Adipose tissue (tissue), 3 donors: ENCODE results near the gene TLK2. TPM values are rescaled to one million over a fixed set of nuclear protein-coding genes. Genes with fewer than 3 reads are reported as not detected.
A peak's percentile ranks its signal among the peaks of the same experiment; 100 is the strongest.
"Not testable (repeated sequence)": the region's sequence is repeated elsewhere in the genome, so short reads cannot be mapped to it uniquely, and the experiment has no call there.

ENCODE experiments used
- H3K27ac ChIP-seq: one replicate; pipeline ENCODE4 v1.5.1; 2013; ENCODE audit warnings: low read depth, low read length
- WGBS, 3 donors: extraction: QIAGEN DNeasy Blood & Tissue Kit; methylation state at CpG; one replicate each; pipeline ENCODE4 v1.1.7; 2013; 5-methylcytosine and 5-hydroxymethylcytosine counted together
- polyA plus RNA-seq, 3 donors: library from polyadenylated mRNA; stranded (reverse); fragments of 200-250 nt; gene quantifications; one replicate each; pipeline ENCODE4 v1.2.3, GENCODE V29; 2013
- donor health status: healthy with polysubstance abuse.
- donor health status: Bipolar disorder and iron deficiency.
- donor health status: healthy.

Gene TLK2
- polyA plus RNA-seq, 3 donors = 9.1 to 31.9 (median 15.1) TPM

DNA sequence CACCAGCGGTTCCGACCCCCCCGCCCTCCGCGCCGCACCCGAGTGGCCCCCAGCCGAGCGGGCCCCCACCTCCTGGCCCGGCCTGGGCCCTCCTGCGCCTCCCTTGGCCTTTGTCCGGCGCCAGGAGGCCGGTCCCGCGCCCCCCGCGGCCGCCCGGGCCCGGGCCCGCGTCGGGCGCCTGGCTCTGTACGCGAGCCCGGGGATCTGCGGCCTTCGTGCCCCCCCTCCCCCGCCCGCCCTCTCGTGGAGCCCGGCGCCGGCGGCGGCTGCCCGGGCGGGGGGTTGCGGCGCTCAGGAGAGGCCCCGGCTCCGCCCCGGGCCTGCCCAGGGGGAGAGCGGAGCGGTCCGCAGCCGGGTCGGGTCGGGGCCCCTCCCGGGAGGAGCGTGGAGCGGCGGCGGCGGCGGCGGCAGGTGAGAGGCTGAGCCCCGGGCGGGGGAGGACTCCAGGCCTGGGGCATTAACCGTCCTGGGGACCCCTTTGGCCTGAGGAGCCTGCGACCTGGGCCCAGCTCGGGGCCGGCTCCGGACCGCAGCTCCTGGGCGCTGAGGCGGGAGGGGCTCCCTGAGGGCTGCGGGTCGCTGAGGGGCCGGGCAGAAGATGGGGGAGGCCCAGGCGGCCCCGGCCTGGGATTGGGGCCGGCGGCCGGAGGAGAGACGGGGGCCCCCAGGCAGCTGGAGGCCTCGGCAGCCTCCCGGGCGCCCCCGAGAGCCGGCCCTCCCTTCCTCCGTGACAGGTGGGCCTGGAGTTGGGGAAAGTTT is 434 bp downstream of the TLK2 start:
- H3K27ac ChIP-seq = peak overlapping the region; percentile 66
- WGBS, 3 donors = 1 to 4% (median 4%) methylated on average over 43 to 79 of the region's 84 CpGs

DNA sequence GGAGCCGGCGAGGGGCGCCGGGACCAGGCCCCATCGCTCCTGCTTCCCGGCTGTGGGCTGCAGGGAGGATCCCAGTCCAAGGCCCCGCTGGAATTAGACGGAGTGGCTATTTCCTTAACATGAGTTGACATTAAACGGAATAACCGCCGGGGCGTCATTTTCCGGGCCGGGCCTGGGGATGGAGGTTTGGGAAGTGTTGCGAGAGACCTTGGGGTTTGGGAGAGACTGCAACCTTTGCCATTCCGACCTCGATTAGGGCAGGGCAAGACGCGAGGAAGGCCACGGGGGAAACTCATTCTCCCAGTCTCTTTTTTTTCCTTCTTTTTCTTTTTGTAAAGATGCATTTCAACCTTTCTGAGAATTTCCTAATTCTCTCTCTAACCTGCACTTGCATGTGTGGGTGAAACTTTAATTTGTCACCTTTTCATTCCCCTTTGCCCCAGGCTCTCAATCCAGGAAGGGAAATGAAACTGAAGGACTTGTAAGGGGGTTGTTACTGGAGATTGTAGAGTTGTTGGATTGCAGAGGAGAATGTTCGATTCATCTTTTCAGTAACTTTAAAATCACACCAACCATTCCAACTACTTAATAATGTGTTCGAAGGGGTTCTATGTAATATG is 1.1 kb downstream of the TLK2 start:
- WGBS, 3 donors = 0 to 1% (median 1%) methylated on average over 17 to 19 of the region's 22 CpGs
- H3K27ac ChIP-seq = not testable (repeated sequence)

DNA sequence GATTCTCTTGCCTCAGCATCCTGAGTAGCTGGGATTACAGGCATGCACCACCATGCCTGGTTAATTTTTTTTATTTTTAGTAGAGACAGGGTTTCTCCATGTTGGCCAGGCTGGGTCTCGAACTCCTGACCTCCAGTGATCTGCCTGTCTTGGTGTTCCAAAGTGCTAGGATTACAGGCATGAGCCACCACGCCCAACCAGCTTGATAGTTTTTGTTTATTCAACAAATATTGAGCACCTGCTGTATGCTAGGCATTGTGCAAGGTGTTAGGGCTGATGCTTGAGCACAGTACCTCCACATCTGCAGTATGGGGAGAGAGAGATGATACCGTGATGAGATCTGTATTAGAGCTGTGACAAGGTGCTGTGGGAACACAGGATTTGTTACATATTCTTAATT is 3.9 kb downstream of the TLK2 start:
- H3K27ac ChIP-seq = not testable (repeated sequence)
- WGBS, 3 donors = 82 to 91% (median 85%) methylated on average over 3 of the region's 3 CpGs

DNA sequence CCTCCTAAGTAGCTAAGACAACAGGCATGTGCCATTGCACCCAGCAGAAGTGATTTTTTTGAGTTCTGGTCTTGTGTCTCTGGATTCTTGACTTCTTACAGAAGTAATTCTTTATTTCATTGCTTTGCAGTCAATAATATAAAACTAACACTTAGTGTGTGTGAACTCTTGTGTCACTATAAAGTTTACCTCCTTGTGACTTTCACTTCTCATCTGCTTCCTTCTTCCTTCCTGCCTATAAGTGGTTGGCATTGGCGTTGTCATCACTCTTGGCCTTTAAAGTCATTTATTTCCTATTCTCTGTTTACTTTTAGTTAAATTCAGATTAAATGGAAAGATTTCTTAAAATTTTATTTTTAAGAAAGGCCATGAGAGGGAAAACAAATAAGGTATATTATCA is 12.4 kb downstream of the TLK2 start:
- WGBS, 3 donors = 32 to 57% (median 53%) methylated on average over 1 of the region's 1 CpG
- not testable (repeated sequence) for H3K27ac ChIP-seq

DNA sequence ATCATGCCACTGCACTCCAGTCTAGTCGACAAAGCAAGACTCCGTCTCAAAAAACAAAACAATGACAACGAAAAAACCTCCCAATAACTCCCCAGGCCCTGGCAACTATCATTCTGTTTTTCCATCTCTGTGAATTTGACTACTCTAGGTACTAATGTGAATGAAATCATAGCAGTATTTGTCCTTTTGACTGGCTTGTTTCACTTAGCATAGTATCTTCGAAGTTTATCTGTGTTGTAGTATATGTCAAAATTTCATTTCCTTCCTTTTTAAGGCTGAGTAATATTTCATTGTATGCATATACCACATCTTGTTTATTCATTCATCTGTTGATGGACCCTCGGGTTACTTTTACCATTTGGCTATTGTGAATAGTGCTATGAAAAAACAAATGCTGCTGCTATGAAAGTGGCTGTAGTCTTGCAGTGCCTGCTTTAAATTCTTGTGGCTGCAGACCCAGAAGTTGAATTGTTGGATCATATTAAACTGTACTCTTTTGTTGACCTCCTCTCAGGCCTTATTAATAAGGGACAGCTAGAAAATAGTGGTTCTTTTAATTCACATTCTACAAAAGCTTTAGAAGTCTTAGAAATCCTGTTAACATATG is 14.5 kb downstream of the TLK2 start:
- not testable (repeated sequence) for H3K27ac ChIP-seq
- 81 to 87% (median 86%) methylated on average over 5 of the region's 5 CpGs for WGBS, 3 donors

DNA sequence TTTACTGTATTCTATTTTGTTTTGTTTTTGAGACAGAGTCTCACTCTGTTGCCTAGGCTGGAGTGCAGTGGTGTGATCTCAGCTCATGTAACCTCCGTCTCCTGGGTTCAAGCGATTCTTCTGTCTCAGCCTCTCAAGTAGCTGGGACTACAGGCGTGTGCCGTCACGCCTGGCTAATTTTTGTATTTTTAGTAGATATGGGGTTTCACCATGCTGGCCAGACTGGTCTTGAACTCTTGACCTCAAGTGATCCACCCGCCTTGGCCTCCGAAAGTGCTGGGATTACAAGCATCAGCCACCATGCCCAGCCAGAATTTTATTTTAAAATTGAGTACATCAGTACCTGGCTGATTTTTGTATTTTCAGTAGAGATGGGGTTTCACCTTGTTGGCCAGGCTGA is 15.4 kb downstream of the TLK2 start:
- 96 to 97% (median 96%) methylated on average over 7 of the region's 7 CpGs for WGBS, 3 donors
- not testable (repeated sequence) for H3K27ac ChIP-seq

DNA sequence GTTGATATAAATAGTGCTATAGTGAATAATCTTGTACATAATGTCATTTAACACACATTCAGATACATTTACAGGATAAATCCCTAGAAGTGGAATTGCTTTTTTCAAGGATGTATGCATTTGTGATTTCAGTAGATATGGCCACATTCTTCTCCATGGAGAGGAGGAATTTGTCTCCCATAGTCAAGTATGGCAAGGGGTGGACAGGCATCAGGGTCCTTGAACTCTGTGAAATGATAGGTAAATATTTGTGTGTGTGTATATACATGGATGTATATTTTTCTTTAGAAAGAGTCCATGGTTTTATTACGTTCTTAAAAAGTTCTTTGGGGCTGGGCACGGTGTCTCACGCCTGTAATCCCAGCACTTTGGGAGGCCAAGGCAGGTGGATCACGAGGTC is 17.7 kb downstream of the TLK2 start:
- 96 to 100% (median 96%) methylated on average over 4 of the region's 4 CpGs for WGBS, 3 donors
- not testable (repeated sequence) for H3K27ac ChIP-seq

DNA sequence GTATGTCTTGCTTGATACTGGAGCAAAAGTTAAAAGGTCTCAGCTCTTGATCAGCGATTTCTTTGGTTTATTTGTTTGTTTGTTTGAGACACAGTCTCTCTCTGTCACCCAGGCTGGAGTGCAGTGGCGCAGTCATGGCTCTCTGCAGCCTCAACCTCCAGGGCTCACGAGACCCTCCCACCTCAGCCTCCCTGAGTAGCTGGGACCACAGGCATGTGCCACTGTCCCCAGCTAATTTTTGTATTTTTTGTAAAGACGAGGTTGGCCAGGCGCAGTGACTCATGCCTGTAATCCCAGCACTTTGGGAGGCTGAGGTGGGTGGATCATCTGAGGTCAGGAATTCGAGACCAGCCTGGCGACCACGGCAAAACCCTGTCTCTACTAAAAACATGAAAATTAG is 20.2 kb downstream of the TLK2 start:
- WGBS, 3 donors = 92 to 96% (median 95%) methylated on average over 8 of the region's 8 CpGs

DNA sequence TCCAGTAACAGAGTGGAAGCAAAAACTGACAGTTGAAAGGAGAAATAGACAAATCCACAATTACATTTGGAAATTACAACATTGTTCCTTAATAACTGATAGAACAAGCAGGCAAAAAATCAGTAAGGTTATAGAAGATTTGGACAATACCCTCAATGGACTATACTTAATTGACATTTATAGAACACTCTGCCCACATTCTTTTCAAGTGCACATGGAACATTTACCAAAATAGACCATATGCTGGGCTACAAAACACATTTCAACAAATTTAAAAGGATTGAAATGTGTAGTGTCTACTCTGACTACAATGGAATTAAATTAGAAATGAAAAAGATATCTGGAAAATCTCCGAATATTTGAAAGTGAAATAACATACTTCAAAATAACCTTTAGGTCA is 21.8 kb downstream of the TLK2 start:
- not testable (repeated sequence) for H3K27ac ChIP-seq
- 83 to 96% (median 91%) methylated on average over 1 of the region's 1 CpG for WGBS, 3 donors

More for the DNA sequence above, 20.2 kb downstream of the TLK2 start:
- H3K27ac ChIP-seq = not testable (repeated sequence)

DNA sequence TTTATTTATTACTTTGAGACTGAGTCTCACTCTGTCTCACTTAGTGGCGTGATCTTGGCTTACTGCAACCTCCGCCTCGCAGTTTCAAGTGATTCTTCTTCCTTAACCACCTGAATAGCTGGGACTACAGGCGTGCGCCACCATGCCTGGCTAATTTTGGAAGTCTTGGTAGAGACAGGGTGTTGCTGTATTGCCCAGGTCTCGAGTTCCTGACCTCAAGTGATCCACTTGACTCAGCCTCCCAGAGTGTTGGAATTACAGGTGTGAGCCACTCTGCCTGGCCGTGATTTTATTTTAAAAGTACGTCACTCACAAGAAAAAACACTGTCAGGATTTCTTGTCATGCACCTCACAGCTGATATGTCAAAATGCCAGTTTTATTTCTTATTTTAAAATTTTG is 26.2 kb downstream of the TLK2 start:
- WGBS, 3 donors = 96 to 98% (median 97%) methylated on average over 8 of the region's 8 CpGs
- H3K27ac ChIP-seq = not testable (repeated sequence)

DNA sequence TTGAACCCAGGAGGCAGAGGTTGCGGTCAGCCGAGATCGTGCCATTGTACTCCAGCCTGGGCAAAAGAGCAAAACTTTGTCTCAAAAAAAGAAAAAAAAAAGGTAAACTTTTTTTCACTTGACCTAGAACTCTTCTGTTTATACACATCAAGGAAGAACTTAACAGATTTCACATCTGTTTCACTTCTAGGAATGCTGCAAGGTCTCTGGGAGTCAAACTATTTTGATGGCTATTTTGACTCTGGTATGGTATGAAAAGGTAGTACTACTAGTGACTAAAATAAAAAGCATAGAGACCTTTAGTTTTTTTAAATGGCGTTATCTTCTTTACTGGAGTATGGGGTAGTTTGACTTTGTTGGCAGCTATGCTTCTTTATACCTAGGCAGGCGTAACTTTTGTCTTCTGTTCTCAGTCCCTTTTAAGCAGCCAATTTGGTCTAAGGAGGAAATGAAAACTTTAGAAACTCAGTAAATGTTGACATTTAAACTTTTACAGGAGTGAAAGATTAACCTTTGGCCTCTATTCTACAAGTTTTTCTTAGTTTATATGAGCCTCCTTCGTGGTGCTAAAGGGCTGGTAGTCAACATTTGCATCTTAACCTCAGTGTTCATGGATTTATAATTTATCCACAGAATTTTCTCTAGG is 28.7 kb downstream of the TLK2 start:
- WGBS, 3 donors = 42 to 69% (median 68%) methylated on average over 6 of the region's 6 CpGs
- not testable (repeated sequence) for H3K27ac ChIP-seq

DNA sequence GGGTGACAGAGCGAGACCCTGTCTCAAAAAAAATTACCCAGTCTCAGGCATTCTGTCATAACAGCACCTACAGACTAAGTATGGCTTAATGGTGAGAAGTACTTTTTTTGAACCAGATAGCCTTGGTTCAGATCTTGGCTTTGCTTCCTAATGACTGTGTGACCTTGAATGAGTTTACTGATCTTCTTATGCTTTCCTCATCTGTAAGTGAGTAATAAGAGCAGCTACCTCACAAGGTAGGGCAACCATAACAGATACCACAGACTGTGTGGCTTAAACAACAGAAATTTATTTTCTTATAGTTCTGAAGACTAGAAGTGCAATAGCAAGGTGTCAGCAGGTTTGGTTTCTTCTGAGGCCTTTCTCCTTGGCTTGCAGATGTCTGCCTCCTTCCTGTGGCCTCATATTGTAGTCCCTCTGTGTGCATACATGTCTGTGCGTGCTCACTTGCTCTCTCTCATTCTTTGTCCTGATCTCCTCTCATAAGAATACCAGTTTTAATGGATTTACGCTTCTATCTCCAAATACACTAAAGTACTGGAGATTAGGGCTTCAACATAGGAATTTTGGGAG is 31.7 kb downstream of the TLK2 start:
- WGBS, 3 donors = 85 to 96% (median 92%) methylated on average over 2 of the region's 3 CpGs

DNA sequence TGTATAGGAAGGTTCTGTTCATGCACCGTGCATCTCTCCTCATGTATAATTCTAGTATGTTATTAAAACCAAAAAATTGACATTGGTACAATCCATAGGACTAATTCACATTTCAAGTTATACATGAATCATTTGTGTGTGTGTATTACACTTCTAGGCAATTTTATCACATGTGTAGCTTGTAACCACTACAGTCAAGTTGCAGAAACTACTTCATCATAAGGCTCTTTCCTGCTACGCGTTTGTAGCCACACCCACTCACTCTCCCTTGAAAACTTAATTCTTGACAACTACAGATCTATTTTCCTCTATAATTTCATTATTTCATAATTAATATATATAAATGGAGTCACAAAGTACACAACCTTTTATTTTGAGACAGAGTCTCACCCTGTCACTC is 32.4 kb downstream of the TLK2 start:
- not testable (repeated sequence) for H3K27ac ChIP-seq
- WGBS, 3 donors = 54 to 84% (median 60%) methylated on average over 3 of the region's 3 CpGs

More for the DNA sequence above, 31.7 kb downstream of the TLK2 start:
- not testable (repeated sequence) for H3K27ac ChIP-seq

DNA sequence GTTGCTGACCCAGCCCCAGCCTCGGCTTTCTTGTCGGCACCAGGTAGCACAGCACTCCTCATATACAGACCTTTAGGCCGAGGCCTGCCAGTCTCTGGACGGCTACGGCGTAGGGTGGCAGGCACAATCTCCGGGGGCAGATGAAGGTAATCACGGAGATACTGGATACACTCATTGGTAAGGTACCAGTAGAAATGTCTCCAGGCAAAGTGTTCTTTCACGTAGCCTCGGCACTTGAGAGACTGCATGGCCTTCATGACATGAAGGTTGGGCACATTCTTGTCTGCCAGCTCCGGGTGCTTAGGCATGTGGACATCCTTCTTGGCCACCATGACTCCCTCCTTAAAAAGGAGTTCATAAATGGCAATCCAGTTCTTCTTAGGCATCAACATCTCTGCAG is 37.8 kb downstream of the TLK2 start:
- WGBS, 3 donors = 96 to 98% (median 97%) methylated on average over 11 of the region's 11 CpGs

DNA sequence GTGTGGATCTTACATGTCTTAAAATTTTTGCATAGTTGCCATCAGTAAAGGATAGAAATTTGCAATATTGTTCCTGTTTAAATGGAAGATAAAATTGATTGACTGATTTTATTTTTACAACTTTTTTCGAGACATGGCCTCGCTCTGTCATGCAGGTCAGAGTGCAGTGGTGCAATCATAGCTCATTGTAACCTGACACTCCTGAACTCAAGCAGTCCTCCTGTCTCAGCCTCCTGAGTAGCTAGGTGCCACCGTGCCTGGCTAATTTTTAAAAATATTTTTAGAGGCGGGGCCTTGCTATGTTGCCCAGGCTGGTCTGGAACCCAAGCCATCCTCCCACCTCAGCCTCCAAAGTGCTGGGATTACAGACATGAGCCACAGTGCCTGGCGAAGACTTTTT is 42.7 kb downstream of the TLK2 start:
- 86 to 92% (median 90%) methylated on average over 5 of the region's 5 CpGs for WGBS, 3 donors

More for the DNA sequence above, 37.8 kb downstream of the TLK2 start:
- H3K27ac ChIP-seq = not testable (repeated sequence)

DNA sequence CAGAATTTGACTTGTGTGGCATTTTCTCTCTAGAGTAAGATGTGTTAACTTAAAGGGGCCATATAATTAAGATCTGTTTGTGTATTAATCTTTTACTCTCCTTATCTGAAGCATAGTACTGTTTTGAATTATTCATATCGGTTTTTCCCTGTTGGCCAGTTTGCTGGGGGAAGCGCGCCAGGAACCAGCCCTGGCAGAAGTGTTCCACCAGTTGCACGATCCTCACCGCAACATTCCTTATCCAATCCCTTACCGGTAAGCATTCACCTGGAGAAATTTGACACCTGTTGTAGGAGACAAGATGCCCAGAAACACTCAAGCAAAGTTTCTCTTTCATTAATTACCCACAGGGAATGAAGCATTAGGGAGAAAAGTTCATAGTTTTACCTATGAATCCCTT is 45.5 kb downstream of the TLK2 start:
- H3K27ac ChIP-seq = not testable (repeated sequence)
- 21 to 79% (median 76%) methylated on average over 5 to 6 of the region's 6 CpGs for WGBS, 3 donors

More for the DNA sequence above, 42.7 kb downstream of the TLK2 start:
- H3K27ac ChIP-seq = not testable (repeated sequence)

DNA sequence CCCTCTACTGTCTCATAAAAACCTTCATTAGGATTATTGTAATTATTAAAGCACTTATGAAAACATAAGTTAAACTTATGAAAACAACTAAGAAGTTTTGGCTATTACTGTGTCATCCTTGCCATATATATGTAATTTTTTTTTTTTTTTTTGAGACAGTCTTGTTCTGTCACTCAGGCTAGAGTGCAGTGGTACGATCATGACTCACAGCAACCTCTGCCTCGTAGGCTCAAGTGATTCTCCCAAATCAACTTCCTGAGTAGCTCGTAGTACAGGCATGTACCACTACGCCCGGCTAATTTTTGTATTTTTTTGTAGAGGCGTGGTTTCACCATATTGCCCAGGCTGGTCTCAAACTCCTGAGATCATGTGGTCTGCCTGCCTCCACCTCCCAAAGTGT is 46.7 kb downstream of the TLK2 start:
- 86 to 94% (median 88%) methylated on average over 6 of the region's 6 CpGs for WGBS, 3 donors
- not testable (repeated sequence) for H3K27ac ChIP-seq

DNA sequence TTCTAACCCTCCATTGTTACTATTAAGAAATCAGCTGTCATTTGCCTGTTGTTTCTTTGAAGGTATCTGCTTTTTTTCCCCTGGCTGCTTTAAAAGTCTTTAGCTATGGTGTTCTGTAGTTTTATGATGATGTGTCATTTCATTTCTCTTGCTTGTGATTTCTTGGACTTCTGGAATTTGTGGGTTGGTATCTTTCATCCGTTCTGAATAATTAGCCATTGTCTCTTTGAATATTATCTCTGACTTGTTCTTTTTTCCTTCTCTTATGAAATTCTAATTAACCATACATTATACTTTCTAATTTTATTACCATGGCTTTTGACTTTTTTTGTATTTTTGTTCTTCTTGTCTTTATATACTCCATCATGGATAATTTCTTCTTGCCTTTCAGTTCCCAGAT is 52.3 kb downstream of the TLK2 start:
- WGBS, 3 donors = 81 to 100% (median 86%) methylated on average over 1 of the region's 1 CpG
- H3K27ac ChIP-seq = not testable (repeated sequence)

DNA sequence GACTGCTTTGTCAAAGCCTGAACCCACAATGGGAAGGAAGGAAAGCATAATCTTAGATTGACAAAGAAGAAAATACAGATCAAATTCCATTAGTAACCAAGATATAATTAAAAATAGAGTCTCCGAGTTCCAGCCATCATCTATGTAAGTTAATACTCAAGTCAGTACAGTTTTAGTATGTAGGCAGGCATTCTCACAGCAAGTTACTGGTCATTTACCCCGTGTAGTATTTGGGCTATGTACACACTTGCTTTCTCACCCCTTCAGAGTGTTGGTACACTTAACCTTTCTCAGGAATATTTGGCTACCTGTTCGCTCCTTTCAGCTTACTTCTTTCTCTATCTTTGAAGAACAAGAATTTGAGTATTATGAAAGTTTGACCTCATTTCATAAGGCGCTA is 57.9 kb downstream of the TLK2 start:
- 93 to 96% (median 95%) methylated on average over 3 of the region's 4 CpGs for WGBS, 3 donors
- not testable (repeated sequence) for H3K27ac ChIP-seq
